NCI-H510A treated with DMSO at 0.1 percent for 48 hours (cell line): Measurements from ENCODE around the gene FITM1.

Source experiments
- DNase-seq: peaks from one replicate; lab custom pipeline; 2025; lab: John Stamatoyannopoulos, UW

The FITM1 gene

DNA sequence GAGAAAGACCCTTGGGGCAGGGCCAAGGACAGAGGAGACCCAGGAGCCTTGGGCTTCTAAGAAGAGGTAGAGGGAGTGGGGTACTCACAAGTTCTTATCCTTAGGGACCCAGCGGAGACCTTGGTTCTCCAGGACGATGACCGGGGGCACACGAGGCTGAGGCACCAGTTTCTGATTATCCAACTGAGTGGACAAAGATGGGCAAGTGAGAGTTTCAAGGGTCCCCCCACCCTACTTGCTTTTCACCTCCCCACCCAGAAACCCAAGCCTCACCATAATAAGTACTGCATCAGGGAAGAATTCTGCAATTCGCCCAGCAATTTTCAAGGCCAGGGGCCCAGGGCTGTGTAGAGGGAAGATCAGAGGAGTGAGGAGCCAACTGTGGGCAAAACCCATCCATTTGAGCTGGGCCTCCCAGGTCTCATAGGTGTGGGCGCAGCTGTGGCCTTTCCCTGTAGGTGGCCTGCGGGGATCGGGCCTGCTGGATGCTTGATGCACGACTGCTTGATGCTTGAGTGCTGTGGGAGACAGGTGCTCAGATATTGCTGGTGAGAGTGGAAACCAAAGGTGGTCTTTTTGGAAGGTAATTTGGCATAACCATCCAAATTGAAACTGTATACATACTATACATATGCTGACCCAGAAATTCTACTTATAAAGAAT, 8.9 kb downstream of the FITM1 start:
- no peak for DNase-seq

DNA sequence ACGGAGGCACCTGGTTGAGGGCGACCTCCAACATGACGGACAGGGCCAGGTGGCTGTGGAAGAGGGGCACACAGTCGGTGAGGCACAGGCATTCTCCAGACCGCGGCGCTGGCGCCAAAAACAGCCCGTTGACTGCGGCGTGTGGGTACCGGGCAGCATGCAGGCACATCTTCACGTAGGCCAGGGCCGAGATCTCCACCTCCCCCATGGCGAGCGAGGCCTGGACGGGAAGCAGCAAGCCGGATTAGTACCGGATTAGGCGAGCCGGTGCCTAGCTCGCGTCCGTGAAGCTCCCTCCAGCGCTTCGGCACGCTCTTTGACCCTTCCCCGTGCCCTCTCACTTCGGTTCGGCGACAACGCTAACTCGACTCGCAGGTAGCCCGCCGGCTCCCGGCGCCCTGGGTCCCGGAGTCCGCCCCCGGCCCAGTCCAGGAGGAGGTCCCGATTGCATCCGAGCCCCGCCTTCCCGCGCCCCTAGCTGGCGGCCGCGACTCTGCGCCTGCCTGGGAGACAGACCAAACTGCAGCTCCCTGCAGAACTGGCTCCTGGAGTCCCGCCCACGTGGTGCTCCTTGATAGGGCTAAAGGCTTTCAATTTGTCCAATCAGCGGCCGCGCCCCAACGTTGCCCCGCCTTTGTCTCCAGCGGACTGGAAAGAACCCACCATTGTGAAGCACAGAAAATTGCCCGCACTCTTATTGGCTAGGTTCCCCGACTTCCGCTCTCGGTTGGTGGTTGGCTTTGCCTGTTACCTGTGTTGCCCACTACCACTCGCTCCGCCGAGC, 10.8 kb downstream of the FITM1 start, which contains the start of gene EMC9:
Gene EMC9 (minus strand): TSS at position 495 of the 784 bp plus-strand sequence. CDS start 287 bp downstream, at position 208.
- peak; percentile 99 for DNase-seq

DNA sequence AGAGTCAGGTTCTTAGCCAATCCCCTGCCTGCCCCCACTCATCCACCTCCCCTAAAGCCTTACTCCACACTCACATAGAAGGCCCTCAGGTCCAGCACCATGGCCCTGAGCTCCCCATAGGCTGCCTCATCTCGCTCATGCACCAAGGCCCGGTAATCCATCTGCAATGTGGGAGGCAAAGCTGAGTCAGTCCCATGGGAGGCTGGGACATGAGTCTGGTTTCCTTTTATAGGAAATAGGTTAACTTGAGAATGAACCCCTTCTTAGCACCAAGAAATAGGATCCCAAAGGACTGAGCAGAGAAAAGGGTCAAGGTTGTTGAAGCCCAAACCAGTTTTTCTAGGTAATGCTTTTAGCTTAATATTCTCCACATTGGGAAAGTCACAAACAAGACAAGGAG, 13.1 kb downstream of the FITM1 start:
- DNase-seq: no peak

DNA sequence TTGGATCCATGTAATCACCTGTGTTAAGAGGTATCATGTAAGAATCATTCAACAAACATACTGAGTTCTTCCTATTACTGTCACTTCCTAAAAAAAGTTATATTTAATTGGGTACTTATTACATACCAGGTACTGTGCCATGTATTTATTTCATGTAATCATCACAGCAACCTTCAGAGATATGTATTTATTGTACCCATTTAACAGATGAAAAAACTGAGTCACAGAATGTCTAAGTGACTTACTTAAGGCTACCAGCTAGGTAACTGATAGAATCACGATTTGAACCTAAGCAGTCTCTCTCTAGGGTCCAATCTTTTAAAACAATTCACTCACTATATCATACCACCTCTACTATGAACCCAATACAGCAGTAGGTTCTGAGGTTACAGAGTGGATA, 14.0 kb downstream of the FITM1 start:
- DNase-seq: no peak

GRCh38 chr14:24145219-24145618, 14.8 kb downstream of the FITM1 start:
- DNase-seq: no peak

- DNase-seq: no peak
Measured at GRCh38 chr14:24145690-24146452, 15.4 kb downstream of the FITM1 start.

- peak; percentile 96 for DNase-seq
Measured at GRCh38 chr14:24146453-24146977, 16.1 kb downstream of the FITM1 start, which contains the start of gene PSME2. Gene PSME2 (minus strand): TSS chr14:24146610. CDS start chr14:24146581, 29 bp downstream.

GRCh38 chr14:24146978-24147760, 16.7 kb downstream of the FITM1 start, which contains the start of gene RNF31:
Gene RNF31 (plus strand): TSS chr14:24147498. CDS start chr14:24147699, 201 bp downstream.
- peak; percentile 98 for DNase-seq

GRCh38 chr14:24147761-24148428, 17.4 kb downstream of the FITM1 start:
- DNase-seq: no peak

DNA sequence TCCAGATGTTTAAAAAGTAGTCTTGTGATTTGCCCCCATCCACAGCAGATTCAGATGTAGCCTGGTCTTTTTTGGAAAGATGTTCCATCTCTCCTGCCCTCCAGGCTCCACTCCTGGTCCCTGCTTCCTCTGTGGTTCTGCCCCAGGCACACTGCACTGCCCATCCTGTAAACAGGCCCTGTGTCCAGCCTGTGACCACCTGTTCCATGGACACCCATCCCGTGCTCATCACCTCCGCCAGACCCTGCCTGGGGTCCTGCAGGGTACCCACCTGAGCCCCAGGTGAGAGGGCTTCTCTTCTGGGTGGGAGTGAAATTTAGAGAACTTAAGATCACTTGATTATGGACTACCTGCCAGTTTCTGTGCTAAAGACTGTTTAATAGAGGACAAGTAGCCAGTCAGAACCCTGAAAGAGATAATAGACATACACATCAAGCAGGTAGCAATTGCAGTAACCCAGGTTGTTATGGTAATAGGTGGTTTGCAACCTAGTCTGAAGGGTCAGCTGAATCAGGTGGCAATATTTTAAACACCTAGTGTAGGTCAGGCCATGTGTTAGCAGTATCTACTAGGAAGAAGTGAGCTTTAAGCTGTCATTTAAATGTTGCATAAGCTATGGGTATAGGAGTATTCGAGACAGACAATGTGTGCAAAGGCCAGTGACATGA, 19.0 kb downstream of the FITM1 start:
- no peak for DNase-seq

- DNase-seq: no peak
Measured at GRCh38 chr14:24150061-24150460, 19.6 kb downstream of the FITM1 start.

DNA sequence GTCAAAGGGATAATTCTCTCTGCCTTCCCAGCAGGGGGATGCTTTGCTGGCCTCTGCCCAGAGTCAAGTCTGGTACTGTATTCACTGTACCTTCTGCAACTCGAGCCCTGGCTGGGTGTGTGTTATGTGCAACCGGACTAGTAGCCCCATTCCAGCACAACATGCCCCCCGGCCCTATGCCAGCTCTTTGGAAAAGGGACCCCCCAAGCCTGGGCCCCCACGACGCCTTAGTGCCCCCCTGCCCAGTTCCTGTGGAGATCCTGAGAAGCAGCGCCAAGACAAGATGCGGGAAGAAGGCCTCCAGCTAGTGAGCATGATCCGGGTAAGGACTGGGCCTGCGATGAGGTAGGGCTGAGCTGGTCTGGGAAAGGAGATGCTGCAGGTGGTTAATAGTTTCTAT, 20.1 kb downstream of the FITM1 start:
- no peak for DNase-seq

DNA sequence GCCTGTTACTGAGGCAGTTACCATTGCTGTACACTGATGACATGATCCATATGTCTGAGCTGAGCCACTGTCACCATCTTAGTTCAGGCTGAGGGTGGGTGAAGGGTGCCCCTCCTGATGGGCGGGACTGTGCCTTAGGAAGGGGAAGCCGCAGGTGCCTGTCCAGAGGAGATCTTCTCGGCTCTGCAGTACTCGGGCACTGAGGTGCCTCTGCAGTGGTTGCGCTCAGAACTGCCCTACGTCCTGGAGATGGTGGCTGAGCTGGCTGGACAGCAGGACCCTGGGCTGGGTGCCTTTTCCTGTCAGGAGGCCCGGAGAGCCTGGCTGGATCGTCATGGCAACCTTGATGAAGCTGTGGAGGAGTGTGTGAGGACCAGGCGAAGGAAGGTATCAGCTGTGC, 20.5 kb downstream of the FITM1 start:
- no peak for DNase-seq

DNA sequence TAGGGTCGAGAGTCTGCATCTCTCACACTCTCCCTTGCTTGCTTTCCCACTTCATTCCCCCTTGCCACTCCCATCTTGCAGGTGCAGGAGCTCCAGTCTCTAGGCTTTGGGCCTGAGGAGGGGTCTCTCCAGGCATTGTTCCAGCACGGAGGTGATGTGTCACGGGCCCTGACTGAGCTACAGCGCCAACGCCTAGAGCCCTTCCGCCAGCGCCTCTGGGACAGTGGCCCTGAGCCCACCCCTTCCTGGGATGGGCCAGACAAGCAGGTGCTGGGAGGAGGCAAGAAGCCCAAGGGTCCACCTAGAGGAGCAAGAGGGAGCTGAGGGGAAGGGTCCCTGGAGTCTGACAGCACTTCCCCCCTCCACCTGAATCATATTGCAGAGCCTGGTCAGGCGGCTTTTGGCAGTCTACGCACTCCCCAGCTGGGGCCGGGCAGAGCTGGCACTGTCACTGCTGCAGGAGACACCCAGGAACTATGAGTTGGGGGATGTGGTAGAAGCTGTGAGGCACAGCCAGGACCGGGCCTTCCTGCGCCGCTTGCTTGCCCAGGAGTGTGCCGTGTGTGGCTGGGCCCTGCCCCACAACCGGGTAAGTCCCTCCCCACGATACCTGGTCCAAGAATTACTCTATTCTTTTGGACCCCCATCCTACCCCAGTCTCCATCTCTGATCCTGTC, 21.1 kb downstream of the FITM1 start:
- no peak for DNase-seq

DNA sequence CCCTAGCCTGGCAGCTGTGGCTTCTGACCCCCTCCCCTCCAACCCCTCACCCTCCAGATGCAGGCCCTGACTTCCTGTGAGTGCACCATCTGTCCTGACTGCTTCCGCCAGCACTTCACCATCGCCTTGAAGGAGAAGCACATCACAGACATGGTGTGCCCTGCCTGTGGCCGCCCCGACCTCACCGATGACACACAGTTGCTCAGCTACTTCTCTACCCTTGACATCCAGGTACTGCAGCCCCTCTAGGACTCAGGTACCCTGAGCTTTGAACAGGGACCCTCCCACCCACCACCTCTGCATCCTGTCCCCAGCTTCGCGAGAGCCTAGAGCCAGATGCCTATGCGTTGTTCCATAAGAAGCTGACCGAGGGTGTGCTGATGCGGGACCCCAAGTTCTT, 24.6 kb downstream of the FITM1 start:
- no peak for DNase-seq

- DNase-seq: no peak
Measured at GRCh38 chr14:24156840-24157239, 26.4 kb downstream of the FITM1 start.

- no peak for DNase-seq
Measured at GRCh38 chr14:24157331-24157730, 26.9 kb downstream of the FITM1 start.

DNA sequence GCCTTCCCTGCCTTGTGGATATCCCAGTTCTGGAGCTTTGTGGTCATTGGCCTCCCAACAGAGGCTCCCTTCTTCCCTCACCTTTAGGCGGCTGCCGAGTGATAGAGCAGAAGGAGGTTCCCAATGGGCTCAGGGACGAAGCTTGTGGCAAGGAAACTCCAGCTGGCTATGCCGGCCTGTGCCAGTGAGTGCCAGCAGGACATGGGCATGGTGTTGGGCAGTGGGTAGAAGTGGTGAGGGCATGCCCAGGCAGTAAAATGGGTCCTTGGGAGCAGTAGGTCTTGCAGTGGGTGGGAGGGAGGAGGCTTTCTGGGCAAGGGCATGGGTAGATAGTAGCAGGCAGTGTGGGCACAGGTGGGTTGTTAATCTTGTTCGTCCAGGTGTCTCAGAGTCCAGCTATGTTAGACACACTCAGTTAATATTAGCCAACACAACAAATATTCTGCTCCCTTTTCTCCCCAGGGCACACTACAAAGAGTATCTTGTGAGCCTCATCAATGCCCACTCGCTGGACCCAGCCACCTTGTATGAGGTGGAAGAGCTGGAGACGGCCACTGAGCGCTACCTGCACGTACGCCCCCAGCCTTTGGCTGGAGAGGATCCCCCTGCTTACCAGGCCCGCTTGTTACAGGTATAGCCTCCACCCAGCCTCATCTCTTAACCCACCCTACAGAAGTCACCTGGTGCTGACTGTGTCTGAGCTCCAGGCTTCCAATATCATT, 29.5 kb downstream of the FITM1 start:
- no peak for DNase-seq

GRCh38 chr14:24160499-24160849, 30.0 kb downstream of the FITM1 start:
- DNase-seq: no peak
